GM19468 (cell line): Measurements from ENCODE around the gene CKLF.
"Not testable (repeated sequence)": the region's sequence is repeated elsewhere in the genome, so short reads cannot be mapped to it uniquely, and the experiment has no call there.

Experiments
- ATAC-seq: cut with Tn5 transposase; IDR thresholded peaks from one replicate; pipeline ENCODE4 v1.9.1; 2021; ENCODE audit warnings: mild to moderate bottlenecking, moderate library complexity, moderate number of reproducible peaks; ENCODE audit not compliant: unreplicated experiment; ENCODE audit errors: extremely low read depth

Gene CKLF

GRCh38 chr16:66552286-66553177 lies at the start of gene CKLF:
Gene CKLF, plus strand, starts transcription at chr16:66552576. Its CDS starts 140 bp downstream, at chr16:66552716.
- peak; percentile 49 for ATAC-seq

GRCh38 chr16:66503030-66503429 lies 49.3 kb upstream of the CKLF start:
- no peak for ATAC-seq

GRCh38 chr16:66503612-66504011 lies 48.8 kb upstream of the CKLF start:
- no peak for ATAC-seq

- no peak for ATAC-seq
Observed at GRCh38 chr16:66507731-66508239, 44.6 kb upstream of the CKLF start.

- no peak for ATAC-seq
Observed at GRCh38 chr16:66508248-66508913, 44.0 kb upstream of the CKLF start.

- no peak for ATAC-seq
Observed at GRCh38 chr16:66508914-66509496, 43.4 kb upstream of the CKLF start.

- ATAC-seq: no peak
Observed at GRCh38 chr16:66509576-66509975, 42.8 kb upstream of the CKLF start.

- no peak for ATAC-seq
Observed at GRCh38 chr16:66510298-66510697, 42.1 kb upstream of the CKLF start.

GRCh38 chr16:66510711-66511601 lies 41.4 kb upstream of the CKLF start:
- no peak for ATAC-seq

GRCh38 chr16:66511602-66512271 lies 40.6 kb upstream of the CKLF start:
- no peak for ATAC-seq

- ATAC-seq: no peak
Observed at GRCh38 chr16:66512272-66513110, 39.9 kb upstream of the CKLF start.

- ATAC-seq: no peak
Observed at GRCh38 chr16:66513111-66513723, 39.2 kb upstream of the CKLF start.

- not testable (repeated sequence) for ATAC-seq
Observed at GRCh38 chr16:66514391-66514790, 38.0 kb upstream of the CKLF start.

GRCh38 chr16:66514980-66515595 lies 37.3 kb upstream of the CKLF start:
- not testable (repeated sequence) for ATAC-seq

- no peak for ATAC-seq
Observed at GRCh38 chr16:66515596-66516508, 36.5 kb upstream of the CKLF start.

- no peak for ATAC-seq
Observed at GRCh38 chr16:66516509-66516807, 35.9 kb upstream of the CKLF start.
